H1 (cell line): Measurements from ENCODE around the gene MTR. TPM values are rescaled to one million over a fixed set of nuclear protein-coding genes. Genes with fewer than 3 reads are reported as not detected.

Source experiments
- CTCF ChIA-PET: fragments of 300-600 bp; sonication (Branson Sonifier 250); formaldehyde crosslinking; loops from one replicate; lab custom pipeline; 2021; ENCODE audit not compliant: partially characterized antibody; lab: Charles Lee
- POLR2A ChIA-PET: fragments of 300-600 bp; sonication (Branson Sonifier 250); formaldehyde crosslinking; loops from one replicate; lab custom pipeline; 2021; ENCODE audit warnings: inconsistent platforms; ENCODE audit not compliant: partially characterized antibody; lab: Charles Lee
- DNase-seq, 2 experiments: peaks; one replicate each; pipeline versions ENCODE4 v3.0.0 to v3.0.0-alpha.2; 2010 to 2022; ENCODE audit warnings: low spot score in 2 of 2, low read depth in 1 of 2, mixed read lengths in 1 of 2
- FAIRE-seq: peaks from 2 replicates; lab custom pipeline; 2011; peaks lifted over from hg19 to GRCh38; lab: Jason Lieb, UNC
- H2AFZ ChIP-seq: 2 replicates; pipeline ENCODE4 v1.8.1; 2012; ENCODE audit warnings: low read length, inconsistent platforms
- H2AK5ac ChIP-seq: 2 replicates; pipeline ENCODE4 v1.6.1; 2013; ENCODE audit warnings: low read depth, low read length
- H2BK120ac ChIP-seq: replicated peaks from 2 replicates; pipeline ENCODE3; 2013; ENCODE audit warnings: low read depth, low read length, inconsistent platforms
- H2BK12ac ChIP-seq: 2 replicates; pipeline ENCODE4 v1.6.1; 2013; ENCODE audit warnings: low read depth, low read length
- H2BK15ac ChIP-seq: 2 replicates; pipeline ENCODE4 v1.6.1; 2013; ENCODE audit warnings: low read length
- H2BK20ac ChIP-seq: 2 replicates; pipeline ENCODE4 v1.6.1; 2013; ENCODE audit warnings: low read length
- H2BK5ac ChIP-seq: 2 replicates; pipeline ENCODE4 v1.6.1; 2013; ENCODE audit warnings: low read depth, low read length
- H3K14ac ChIP-seq: 2 replicates; pipeline ENCODE4 v1.6.1; 2013; ENCODE audit warnings: inconsistent platforms; ENCODE audit not compliant: insufficient read length
- H3K18ac ChIP-seq: 2 replicates; pipeline ENCODE4 v1.6.1; 2013; ENCODE audit warnings: low read length; ENCODE audit errors: extremely low read depth
- H3K23ac ChIP-seq: 2 replicates; pipeline ENCODE4 v1.6.1; 2013; ENCODE audit warnings: inconsistent platforms; ENCODE audit not compliant: insufficient read length
- H3K23me2 ChIP-seq: 2 replicates; pipeline ENCODE4 v1.6.1; 2013; ENCODE audit warnings: low read depth, low read length
- H3K27ac ChIP-seq: 2 replicates; pipeline ENCODE4 v1.6.1; 2011; ENCODE audit warnings: low read depth, low read length, inconsistent platforms
- H3K27me3 ChIP-seq, 4 experiments: replicated peaks in 1 of 4; 1 replicate in 1 of 4; 2 replicates in 3 of 4; pipeline versions ENCODE4 v1.6.1 to v1.8.1; 2011 to 2013; ENCODE audit warnings: low read length in 3 of 4, mild to moderate bottlenecking in 3 of 4, inconsistent platforms in 2 of 4, mixed read lengths in 2 of 4, moderate library complexity in 1 of 4; ENCODE audit not compliant: control insufficient read depth in 3 of 4, insufficient read depth in 3 of 4; ENCODE audit errors: extremely low read depth in 1 of 4
- H3K36me3 ChIP-seq, 4 experiments: 2 replicates each; pipeline versions ENCODE4 v1.6.1 to v1.8.1; 2011 to 2013; ENCODE audit warnings: mild to moderate bottlenecking in 4 of 4, low read length in 3 of 4, moderate library complexity in 2 of 4, control low read depth in 1 of 4, inconsistent platforms in 1 of 4; ENCODE audit not compliant: insufficient read depth in 4 of 4, control insufficient read depth in 2 of 4
- H3K4ac ChIP-seq: replicated peaks from 2 replicates; pipeline ENCODE3; 2013; ENCODE audit warnings: low read length, low read depth, mixed read lengths, inconsistent platforms; ENCODE audit not compliant: insufficient read length
- H3K4me1 ChIP-seq, 4 experiments: replicated peaks in 1 of 4; 1 replicate in 1 of 4; 2 replicates in 3 of 4; pipeline versions ENCODE4 v1.6.1 to v1.8.1; 2011 to 2013; ENCODE audit warnings: low read length in 3 of 4, inconsistent platforms in 2 of 4, mixed read lengths in 1 of 4; ENCODE audit not compliant: insufficient read depth in 4 of 4, control insufficient read depth in 3 of 4
- H3K4me2 ChIP-seq, 2 experiments: 2 replicates each; pipeline versions ENCODE4 v1.6.1 to v1.8.1; 2011 to 2013; ENCODE audit warnings: low read depth in 2 of 2, low read length in 2 of 2, control low read depth in 1 of 2, inconsistent platforms in 1 of 2, mild to moderate bottlenecking in 1 of 2; ENCODE audit not compliant: insufficient read depth in 1 of 2
- H3K4me3 ChIP-seq, 4 experiments: fragments of 200-600, 300-600 bp in 1 of 4; sonication (generic), shearing (Covaris generic), sonication (Bioruptor Twin) in 1 of 4; 2 replicates each; pipeline versions ENCODE4 v1.5.1 to v1.8.1; 2011 to 2016; ENCODE audit warnings: low read length in 4 of 4, low read depth in 3 of 4, control low read depth in 2 of 4, inconsistent platforms in 2 of 4, mild to moderate bottlenecking in 2 of 4, mixed read lengths in 1 of 4, moderate library complexity in 1 of 4; ENCODE audit not compliant: insufficient read depth in 2 of 4; ENCODE audit errors: extremely low read depth in 1 of 4
- H3K56ac ChIP-seq: replicated peaks from 2 replicates; pipeline ENCODE3; 2013; ENCODE audit warnings: low read depth, mild to moderate bottlenecking, mixed read lengths, low read length, inconsistent platforms; ENCODE audit not compliant: insufficient read length
- H3K79me1 ChIP-seq: 2 replicates; pipeline ENCODE4 v1.6.1; 2013; ENCODE audit warnings: low read depth, low read length, control low read depth
- H3K79me2 ChIP-seq, 2 experiments: 2 replicates each; pipeline versions ENCODE4 v1.6.1 to v1.8.1; 2012 to 2013; ENCODE audit warnings: low read length in 2 of 2, mild to moderate bottlenecking in 2 of 2, inconsistent platforms in 1 of 2; ENCODE audit not compliant: insufficient read depth in 2 of 2, control insufficient read depth in 1 of 2
- H3K9ac ChIP-seq, 4 experiments: replicated peaks in 1 of 4; 1 replicate in 1 of 4; 2 replicates in 3 of 4; pipeline versions ENCODE4 v1.6.1 to v1.8.1; 2011 to 2013; ENCODE audit warnings: low read depth in 3 of 4, low read length in 3 of 4, control low read depth in 2 of 4, mild to moderate bottlenecking in 2 of 4, moderate library complexity in 2 of 4, inconsistent platforms in 1 of 4; ENCODE audit errors: extremely low read depth in 1 of 4
- H3K9me3 ChIP-seq, 2 experiments: 2 replicates each; pipeline versions ENCODE4 v1.6.1 to v1.8.1; 2012 to 2013; ENCODE audit warnings: mild to moderate bottlenecking in 2 of 2, moderate library complexity in 2 of 2, control low read depth in 1 of 2, inconsistent platforms in 1 of 2, low read depth in 1 of 2, low read length in 1 of 2, mixed read lengths in 1 of 2; ENCODE audit not compliant: insufficient read depth in 2 of 2
- H4K20me1 ChIP-seq, 2 experiments: replicated peaks in 1 of 2; 2 replicates each; pipeline versions ENCODE3 to v1.8.1; 2011 to 2013; ENCODE audit warnings: inconsistent platforms in 2 of 2, low read length in 2 of 2, mild to moderate bottlenecking in 1 of 2; ENCODE audit not compliant: insufficient read depth in 2 of 2, control insufficient read depth in 1 of 2
- H4K5ac ChIP-seq: 2 replicates; pipeline ENCODE4 v1.6.1; 2013; ENCODE audit warnings: low read length, low read depth, mixed read lengths, inconsistent platforms; ENCODE audit not compliant: insufficient read length
- H4K8ac ChIP-seq: 2 replicates; pipeline ENCODE4 v1.8.0; 2013; ENCODE audit warnings: mild to moderate bottlenecking, moderate library complexity, low read length, inconsistent platforms; ENCODE audit not compliant: insufficient read depth; ENCODE audit errors: extremely low read depth
- H4K91ac ChIP-seq: replicated peaks from 2 replicates; pipeline ENCODE3; 2013; ENCODE audit warnings: low read length, mixed read lengths, inconsistent platforms; ENCODE audit not compliant: insufficient read length
- BACH1 ChIP-seq: IDR thresholded peaks from 2 replicates; pipeline ENCODE4 v1.6.1; 2012; ENCODE audit warnings: low read length, improper control_type of control experiment
- BRCA1 ChIP-seq: IDR thresholded peaks from 2 replicates; pipeline ENCODE4 v1.6.1; 2012; ENCODE audit warnings: low read depth, low read length, improper control_type of control experiment
- CBX8 ChIP-seq: fragments of 300-800, 300-1000 bp; sonication (generic); IDR thresholded peaks from 2 replicates; pipeline ENCODE4 v1.7.1; 2016; ENCODE audit warnings: low read depth, low read length, borderline replicate concordance
- CTBP2 ChIP-seq: IDR thresholded peaks from 2 replicates; pipeline ENCODE4 v1.7.0; 2011; ENCODE audit warnings: borderline replicate concordance, mild to moderate bottlenecking, moderate library complexity, mixed read lengths, low read length; ENCODE audit not compliant: insufficient read depth, insufficient read length
- CTCF ChIP-seq, 3 experiments: IDR thresholded peaks; 1 replicate in 2 of 3; 2 replicates in 1 of 3; pipeline versions ENCODE4 v1.5.1 to v1.6.1; 2011; ENCODE audit warnings: low read length in 3 of 3, mild to moderate bottlenecking in 3 of 3, inconsistent platforms in 2 of 3, low read depth in 1 of 3, moderate library complexity in 1 of 3; ENCODE audit not compliant: insufficient read depth in 1 of 3; ENCODE audit errors: control extremely low read depth in 1 of 3
- E2F6 ChIP-seq: IDR thresholded peaks from 2 replicates; pipeline ENCODE4 v1.6.1; 2012; ENCODE audit warnings: inconsistent platforms
- MAFK ChIP-seq: IDR thresholded peaks from 2 replicates; pipeline ENCODE4 v1.6.1; 2012; ENCODE audit warnings: low read depth, mild to moderate bottlenecking, improper control_type of control experiment, low read length
- SIX5 ChIP-seq: IDR thresholded peaks from 2 replicates; pipeline ENCODE4 v1.6.1; 2011; ENCODE audit warnings: mild to moderate bottlenecking, low read depth, low read length
- SP2 ChIP-seq: IDR thresholded peaks from 2 replicates; pipeline ENCODE4 v1.6.1; 2012; ENCODE audit warnings: mild to moderate bottlenecking, low read length, inconsistent platforms
- SUZ12 ChIP-seq: fragments of 200-600 bp; sonication (generic); IDR thresholded peaks from 2 replicates; pipeline ENCODE4 v1.6.1; 2012; ENCODE audit warnings: mild to moderate bottlenecking, inconsistent platforms, low read length, moderate library complexity, mixed read lengths
- TCF12 ChIP-seq: IDR thresholded peaks from 2 replicates; pipeline ENCODE4 v1.6.1; 2011; ENCODE audit warnings: low read depth, mild to moderate bottlenecking, low read length
- whole genome bisulfite sequencing, 2 experiments: shearing (Covaris generic) in 1 of 2; methylation state at CpG; one replicate each; pipeline versions ENCODE4 v1.1.6 to v1.1.7; 2013 to 2015; ENCODE audit warnings: low lambda C conversion rate in 2 of 2, mixed read lengths in 2 of 2, inconsistent platforms in 1 of 2, low coverage in 1 of 2, missing lambda C conversion rate in 1 of 2; ENCODE audit not compliant: insufficient replicate concordance in 2 of 2, insufficient coverage in 1 of 2, insufficient read length in 1 of 2; ENCODE audit errors: extremely low coverage in 1 of 2, missing lambda C conversion rate in 1 of 2; 5-methylcytosine and 5-hydroxymethylcytosine counted together
- polyA plus RNA-seq, 7 experiments: library from polyadenylated mRNA; depleted of rRNA in 3 of 7; stranded (reverse) in 5 of 7; unstranded in 2 of 7; fragments of >200 nt in 5 of 7; fragments of 200-250 nt in 2 of 7; gene quantifications; 1 replicate in 5 of 7; 2 replicates in 1 of 7; 4 replicates in 1 of 7; pipeline versions ENCODE4 v1.2.1 to v1.2.3, GENCODE V29; 2011 to 2013; ENCODE audit warnings: missing spikeins in 2 of 7, mixed read lengths in 2 of 7
- total RNA-seq: library from RNA; stranded (reverse); fragmentation: NEBNext Ultra II Directional; extraction: Animal tissue kit (Norgen Biotek cat#: 25700); gene quantifications from 2 replicates; pipeline ENCODE4 v1.2.1, GENCODE V29; 2021

The MTR gene
- total and polyA plus RNA-seq, 2 of the 8 experiments (the other 6 are each of a cell fraction or from before 2014, with no cell fraction given) = 4.8 to 27.4 TPM

- ChIA-PET CTCF (no interaction called here), POLR2A (no interaction called here)
- H3K23ac ChIP-seq = no peak overlapping the region
- H3K9ac ChIP-seq = no peak overlapping the region
- no peaks in the 10 kb centered on the region for H3K23me2 ChIP-seq
- no peaks in the 10 kb centered on the region for H4K20me1 ChIP-seq
- H3K79me1 ChIP-seq = no peaks in the 10 kb centered on the region
- H3K27ac ChIP-seq = no peak overlapping the region
- H2BK5ac ChIP-seq = no peak overlapping the region
- H3K4me2 ChIP-seq = no peak overlapping the region
- no peaks in the 10 kb centered on the region for H3K79me2 ChIP-seq
- no peak overlapping the region for H2BK12ac ChIP-seq
- peaks cover 4 to 12% of the 10 kb centered on the region in 2 experiments; a peak in 3 of 4 replicates for H3K9me3 ChIP-seq
- H3K18ac ChIP-seq = no peak overlapping the region
- H3K4me1 ChIP-seq = no peaks in the 10 kb centered on the region
- no peaks in the 10 kb centered on the region for H3K27me3 ChIP-seq
- H3K14ac ChIP-seq = no peak overlapping the region
- H4K91ac ChIP-seq = no peak overlapping the region
- H4K5ac ChIP-seq = no peak overlapping the region
- H2BK20ac ChIP-seq = no peak overlapping the region
- WGBS, 2 experiments = 96% methylated on average over 3 of the region's 3 CpGs; no CpG with 5 or more reads in 1 of the 2 experiments
- H4K8ac ChIP-seq = no peak overlapping the region
- no peaks in the 10 kb centered on the region for H3K36me3 ChIP-seq
- H3K56ac ChIP-seq = no peak overlapping the region
- H3K4me3 ChIP-seq = no peak overlapping the region
- H2BK120ac ChIP-seq = no peak overlapping the region
- DNase-seq (no peak), FAIRE-seq (no peak)
- H3K4ac ChIP-seq = no peak overlapping the region
- H2BK15ac ChIP-seq = no peak overlapping the region
- H2AK5ac ChIP-seq = no peak overlapping the region
- H2AFZ ChIP-seq = no peak overlapping the region
- no peak for TF ChIP-seq BACH1
- TF ChIP-seq SIX5 = no peak
- TF ChIP-seq CBX8 = no peak
- no peak for TF ChIP-seq SUZ12
- no peak for TF ChIP-seq CTCF (IDR thresholded peaks at IDR 0.05; ENCODE audit: control extremely low read depth in 1 of 3, insufficient read depth in 1 of 3, low read depth in 1 of 3, low read length in 3 of 3)
- no peak for TF ChIP-seq SP2
- no peak for TF ChIP-seq BRCA1
- peak; percentile 91 for TF ChIP-seq E2F6
- TF ChIP-seq TCF12 = no peak
- TF ChIP-seq MAFK = no peak
- TF ChIP-seq CTBP2 = no peak
Observed at GRCh38 chr1:236920286-236920894, 125.3 kb downstream of the MTR start.
